Activated CD4-positive, alpha-beta T cell treated with anti-CD3 and anti-CD28 coated beads, Interleukin-2, amount 50 U/mL, for 24 hours (primary cell): ENCODE measurements around the gene APOBEC3H.

Experiments
- DNase-seq, 2 donors: peaks; one replicate each; pipeline ENCODE4 v3.0.0-alpha.2; 2020; ENCODE audit warnings: low read depth in 1 of 2, low spot score in 1 of 2

Gene APOBEC3H

DNA sequence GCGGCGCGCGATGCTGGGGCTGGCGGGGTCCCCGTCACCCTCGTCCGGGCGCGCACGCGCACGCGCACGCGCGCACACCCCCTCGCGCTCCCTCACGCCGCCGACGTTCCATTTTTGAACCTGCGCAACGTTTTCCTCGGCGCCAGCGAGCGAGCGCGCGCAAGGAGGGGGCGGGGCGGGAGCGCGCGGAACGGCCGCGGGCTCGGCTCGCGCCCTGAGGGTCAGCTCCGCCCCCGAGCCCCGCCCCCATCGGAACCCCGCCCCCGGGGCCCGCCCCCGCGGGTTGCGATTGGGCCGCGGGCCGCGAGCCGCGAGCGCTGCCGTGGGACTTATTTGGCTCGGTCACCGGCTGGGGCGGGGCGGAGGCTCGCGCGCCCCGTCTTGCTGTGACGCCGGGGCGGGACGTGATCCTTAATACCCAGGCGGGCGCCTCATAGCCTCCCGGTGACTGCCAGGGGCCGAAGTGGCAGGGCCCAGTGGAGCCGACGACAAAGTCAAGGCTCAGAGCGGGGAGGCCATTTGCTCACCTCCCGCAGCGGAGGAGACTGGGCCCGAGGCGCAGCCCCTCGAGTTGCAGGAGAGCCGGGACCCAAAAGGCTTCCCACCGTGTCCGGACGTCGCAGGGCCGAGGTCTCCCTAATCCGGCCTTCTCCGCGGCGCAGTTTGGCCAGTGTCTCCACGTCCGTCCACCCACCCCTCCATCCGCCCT lies 55.6 kb downstream of the APOBEC3H start, which contains the start of gene CBX7:
TSS of gene CBX7 (minus strand) at position 170 of the 709 bp plus-strand sequence. CDS start 236 bp downstream, outside the sequence.
- DNase-seq: peak; percentile 78 to 87

DNA sequence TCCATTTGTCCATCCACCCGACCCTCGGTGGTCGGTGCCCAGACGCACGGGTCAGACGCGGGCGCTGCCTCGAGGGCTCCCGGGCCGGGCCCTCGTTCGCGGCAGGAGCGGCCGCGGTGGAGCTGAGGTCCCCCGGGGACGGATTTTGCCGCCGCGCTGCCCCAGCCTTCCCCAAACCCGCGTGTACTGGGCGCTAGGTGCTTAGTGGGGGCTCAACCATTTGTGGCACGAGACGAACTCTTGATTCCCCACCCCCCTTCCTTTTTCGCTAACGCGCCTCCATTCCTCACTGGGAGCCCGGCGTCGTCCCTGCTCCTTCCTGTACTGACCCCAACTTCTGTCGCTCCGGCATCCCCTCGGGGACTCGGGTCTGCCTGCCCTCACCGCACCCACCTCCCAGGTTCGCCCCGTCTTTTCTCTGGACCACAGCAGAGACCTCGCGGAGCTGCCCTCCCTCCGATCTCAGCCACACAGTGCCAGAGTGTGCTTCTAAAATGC lies 56.2 kb downstream of the APOBEC3H start:
- no peak for DNase-seq
